Mesothelial cell of epicardium (in vitro differentiated cells): ENCODE measurements around the gene LRRC36. TPM values are rescaled to one million over a fixed set of nuclear protein-coding genes. Genes with fewer than 3 reads are reported as not detected.
A peak's percentile ranks its signal among the peaks of the same experiment; 100 is the strongest.

Experiments used
- DNase-seq, 2 experiments: peaks; one replicate each; pipeline ENCODE4 v3.0.0; 2021; ENCODE audit warnings: low spot score in 2 of 2; ENCODE audit not compliant: unreplicated experiment in 2 of 2
- H3K27ac Mint-ChIP-seq: 2 replicates; pipeline ENCODE4 v1.8.0; 2021; ENCODE audit warnings: mixed read lengths
- H3K27me3 Mint-ChIP-seq: 2 replicates; pipeline ENCODE4 v1.8.0; 2021; ENCODE audit warnings: low read depth, mixed read lengths
- H3K36me3 Mint-ChIP-seq: 2 replicates; pipeline ENCODE4 v1.8.0; 2021; ENCODE audit warnings: mixed read lengths
- H3K4me1 Mint-ChIP-seq: 2 replicates; pipeline ENCODE4 v1.8.0; 2021; ENCODE audit warnings: mixed read lengths
- H3K4me3 Mint-ChIP-seq: 2 replicates; pipeline ENCODE4 v1.8.0; 2021; ENCODE audit warnings: mild to moderate bottlenecking, moderate library complexity, mixed read lengths
- H3K9me3 Mint-ChIP-seq: 2 replicates; pipeline ENCODE4 v1.8.0; 2021; ENCODE audit warnings: mixed read lengths
- total RNA-seq: library from RNA; stranded (reverse); gene quantifications from 3 replicates; pipeline ENCODE4 v1.2.1, GENCODE V29; 2021
- TF ChIP-seq, protein P1 (sequence below): fragments of 200-600 bp; sonication (generic); IDR thresholded peaks from one replicate; pipeline ENCODE4 v1.5.0; 2021; ENCODE audit warnings: antibody characterized with exemption; ENCODE audit not compliant: unreplicated experiment

Gene LRRC36
- total RNA-seq, 1 donor from 2014 or later, result 0.20 TPM

DNA sequence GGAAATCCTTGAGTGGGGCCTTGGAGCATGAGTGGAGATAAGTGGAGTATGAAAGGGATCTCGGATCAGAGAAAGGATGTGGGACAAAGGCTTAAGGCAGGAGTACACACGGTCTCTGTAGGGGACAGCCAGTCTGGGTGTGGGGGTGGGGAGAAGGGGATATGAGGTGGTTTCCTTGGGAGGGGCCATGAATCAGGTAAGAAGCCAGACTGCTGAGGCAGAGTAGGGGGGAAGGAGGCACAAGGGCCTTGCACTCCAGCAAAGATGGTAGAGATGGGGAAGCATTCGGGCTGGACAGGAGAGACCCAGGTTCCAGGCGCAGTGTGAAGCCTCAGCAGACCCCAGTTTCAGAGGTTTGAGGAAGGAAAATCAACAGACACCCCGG lies 105.9 kb downstream of the LRRC36 start:
- Mint-ChIP-seq H3K27ac (no peak overlapping the region), H3K36me3 (peaks cover 3% of the 10 kb centered on the region)

DNA sequence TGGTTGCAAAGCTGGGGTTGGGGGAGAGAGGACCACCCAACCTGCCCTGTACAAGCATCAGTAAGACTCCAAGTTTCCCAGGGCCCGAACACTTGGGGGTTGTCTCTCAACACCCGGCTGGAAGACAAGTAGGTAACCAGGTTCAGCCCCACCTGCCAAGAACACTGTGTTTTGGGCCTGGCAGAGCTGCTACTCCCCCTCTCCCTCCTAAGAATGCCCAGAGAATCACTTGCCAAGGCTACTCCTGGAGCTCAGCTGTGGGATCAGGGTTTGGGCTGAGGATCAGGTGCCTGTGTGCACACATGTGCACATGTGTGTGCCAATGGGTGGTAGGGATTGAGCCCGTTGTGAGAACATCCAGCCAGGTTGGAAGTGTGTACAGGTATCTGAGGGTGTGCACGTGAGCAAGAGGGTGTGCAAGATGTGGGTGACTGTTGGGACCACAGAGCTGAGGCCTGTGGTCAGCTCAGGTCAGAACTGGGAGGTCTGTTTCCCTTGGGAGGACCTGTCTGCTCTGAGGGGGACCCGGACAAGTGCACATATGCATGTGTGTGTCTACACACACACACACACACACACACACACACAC lies 106.6 kb downstream of the LRRC36 start:
- DNase-seq, result no peak
- peaks cover 11% of the 10 kb centered on the region for H3K4me1 Mint-ChIP-seq
- no peak overlapping the region for H3K27ac Mint-ChIP-seq
- no peaks in the 10 kb centered on the region for H3K9me3 Mint-ChIP-seq
- TF ChIP-seq, protein P1, sequence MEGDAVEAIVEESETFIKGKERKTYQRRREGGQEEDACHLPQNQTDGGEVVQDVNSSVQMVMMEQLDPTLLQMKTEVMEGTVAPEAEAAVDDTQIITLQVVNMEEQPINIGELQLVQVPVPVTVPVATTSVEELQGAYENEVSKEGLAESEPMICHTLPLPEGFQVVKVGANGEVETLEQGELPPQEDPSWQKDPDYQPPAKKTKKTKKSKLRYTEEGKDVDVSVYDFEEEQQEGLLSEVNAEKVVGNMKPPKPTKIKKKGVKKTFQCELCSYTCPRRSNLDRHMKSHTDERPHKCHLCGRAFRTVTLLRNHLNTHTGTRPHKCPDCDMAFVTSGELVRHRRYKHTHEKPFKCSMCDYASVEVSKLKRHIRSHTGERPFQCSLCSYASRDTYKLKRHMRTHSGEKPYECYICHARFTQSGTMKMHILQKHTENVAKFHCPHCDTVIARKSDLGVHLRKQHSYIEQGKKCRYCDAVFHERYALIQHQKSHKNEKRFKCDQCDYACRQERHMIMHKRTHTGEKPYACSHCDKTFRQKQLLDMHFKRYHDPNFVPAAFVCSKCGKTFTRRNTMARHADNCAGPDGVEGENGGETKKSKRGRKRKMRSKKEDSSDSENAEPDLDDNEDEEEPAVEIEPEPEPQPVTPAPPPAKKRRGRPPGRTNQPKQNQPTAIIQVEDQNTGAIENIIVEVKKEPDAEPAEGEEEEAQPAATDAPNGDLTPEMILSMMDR, result no peak
- no peak overlapping the region for H3K4me3 Mint-ChIP-seq
- H3K27me3 Mint-ChIP-seq, result peaks cover 38% of the 10 kb centered on the region
- peaks cover 3% of the 10 kb centered on the region for H3K36me3 Mint-ChIP-seq

More for the DNA sequence above, 105.9 kb downstream of the LRRC36 start:
- Mint-ChIP-seq H3K27me3 (peaks cover 45% of the 10 kb centered on the region), H3K4me3 (peak overlapping the region; percentile 41), H3K4me1 (peaks cover 11% of the 10 kb centered on the region), H3K9me3 (no peaks in the 10 kb centered on the region)
- TF ChIP-seq, protein P1, result no peak
- no peak for DNase-seq

Other genes starting within 250 kb of the LRRC36 start
- gene PHAF1, start 216.9 kb upstream of the LRRC36 start, total RNA-seq, result 20.9 to 22.4 TPM (median 21.5 TPM) in 3 replicates
- gene B3GNT9, start 175.8 kb upstream of the LRRC36 start, total RNA-seq, result 20.1 to 21.4 TPM (median 20.6 TPM) in 3 replicates
- gene TRADD, start 166.9 kb upstream of the LRRC36 start, total RNA-seq, result 7.2 to 7.8 TPM (median 7.8 TPM) in 3 replicates
- gene FBXL8, start 166.9 kb upstream of the LRRC36 start, total RNA-seq, result 8.1 to 8.9 TPM (median 8.2 TPM) in 3 replicates
- gene HSF4, start 162.1 kb upstream of the LRRC36 start, total RNA-seq, result 10.7 to 14.2 TPM (median 13.1 TPM) in 3 replicates
- 14.0 to 15.5 TPM (median 14.2 TPM) in 3 replicates for gene NOL3, start 156.3 kb upstream of the LRRC36 start, total RNA-seq
- gene MATCAP1, start 142.9 kb upstream of the LRRC36 start, total RNA-seq, result 121 to 131 TPM (median 129 TPM) in 3 replicates
- gene EXOC3L1, start 136.7 kb upstream of the LRRC36 start, total RNA-seq, result 0.23 to 0.40 TPM in 2 of 3 replicates, not detected in the other
- gene E2F4, start 134.7 kb upstream of the LRRC36 start, total RNA-seq, result 78.3 to 80.2 TPM (median 79.5 TPM) in 3 replicates
- 9.3 to 10.0 TPM (median 9.7 TPM) in 3 replicates for gene ELMO3, start 127.7 kb upstream of the LRRC36 start, total RNA-seq
- 35.8 to 38.4 TPM (median 36.3 TPM) in 3 replicates for gene TMEM208, start 99.7 kb upstream of the LRRC36 start, total RNA-seq
- gene FHOD1, start 79.3 kb upstream of the LRRC36 start, total RNA-seq, result 28.2 to 28.7 TPM (median 28.3 TPM) in 3 replicates
- 2.9 to 3.5 TPM (median 3.3 TPM) in 3 replicates for gene SLC9A5, start 77.8 kb upstream of the LRRC36 start, total RNA-seq
- 13.4 to 15.5 TPM (median 15.4 TPM) in 3 replicates for gene PLEKHG4, start 47.3 kb upstream of the LRRC36 start, total RNA-seq
- gene KCTD19, start 74 bp upstream of the LRRC36 start, total RNA-seq, result 0.52 to 1.1 TPM (median 0.84 TPM) in 3 replicates
- gene TPPP3, start 66.7 kb downstream of the LRRC36 start, total RNA-seq, result 5.5 to 6.2 TPM (median 5.7 TPM) in 3 replicates
- gene ZDHHC1, start 89.7 kb downstream of the LRRC36 start, total RNA-seq, result 14.5 to 16.7 TPM (median 15.4 TPM) in 3 replicates
- gene HSD11B2, start 104.3 kb downstream of the LRRC36 start, total RNA-seq, result 3.0 to 4.1 TPM (median 3.7 TPM) in 3 replicates
- gene ATP6V0D1, start 154.3 kb downstream of the LRRC36 start, total RNA-seq, result 50.9 to 53.7 TPM (median 53.2 TPM) in 3 replicates
- gene AGRP, start 156.7 kb downstream of the LRRC36 start, total RNA-seq, result not detected in 3 replicates
- 55.9 to 69.2 TPM (median 58.9 TPM) in 3 replicates for gene RIPOR1, start 202.0 kb downstream of the LRRC36 start, total RNA-seq
- 58.0 to 61.4 TPM (median 60.5 TPM) in 3 replicates for gene CTCF, start 235.7 kb downstream of the LRRC36 start, total RNA-seq